ENCODE results near the gene MARCHF5.
"Not testable (repeated sequence)": the region's sequence is repeated elsewhere in the genome, so short reads cannot be mapped to it uniquely, and the experiment has no call there.

The MARCHF5 gene

DNA sequence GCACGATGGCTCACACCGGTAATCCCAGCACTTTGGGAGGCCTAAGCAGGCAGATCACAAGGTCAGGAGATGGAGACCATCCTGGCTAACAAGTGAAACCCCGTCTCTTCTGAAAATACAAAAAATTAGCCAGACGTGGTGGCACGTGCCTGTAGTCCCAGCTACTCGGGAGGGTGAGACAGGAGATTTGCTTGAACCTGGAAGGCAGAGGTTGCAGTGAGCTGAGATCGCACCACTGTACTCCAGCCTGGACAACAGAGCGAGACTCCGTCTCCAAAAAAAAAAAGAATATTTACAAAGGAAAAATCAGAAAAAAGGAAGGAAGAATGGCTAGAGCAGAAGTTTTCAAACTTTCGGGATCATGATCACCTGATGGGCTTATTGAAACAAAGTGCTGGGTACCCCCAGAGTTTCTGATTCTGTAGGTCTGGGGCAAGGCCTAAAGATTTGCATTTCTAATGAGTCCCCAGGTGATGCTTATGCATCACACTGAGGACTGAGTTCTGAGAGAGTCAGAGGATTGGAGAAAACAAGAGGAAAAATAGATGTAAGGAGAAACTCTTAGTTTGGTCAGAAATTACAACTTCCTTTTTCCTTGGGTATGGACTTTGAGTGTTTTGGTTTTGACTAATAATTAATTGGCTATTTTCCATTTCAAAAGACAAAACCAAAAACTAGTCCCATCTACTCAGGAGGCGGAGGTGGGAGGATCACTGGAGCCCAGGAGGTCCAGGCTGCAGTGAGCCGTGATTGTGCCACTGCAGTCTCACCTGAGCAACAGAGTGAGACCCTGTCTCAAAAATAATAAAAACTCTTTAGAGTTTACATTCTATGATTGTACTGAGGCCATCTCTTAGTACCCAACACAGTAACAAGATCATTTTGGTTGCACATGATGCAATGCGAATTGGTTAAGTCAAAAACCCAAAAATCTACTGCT is 14.4 kb downstream of the MARCHF5 start:
- DNase-seq (ENCODE audit: low spot score): no peak

DNA sequence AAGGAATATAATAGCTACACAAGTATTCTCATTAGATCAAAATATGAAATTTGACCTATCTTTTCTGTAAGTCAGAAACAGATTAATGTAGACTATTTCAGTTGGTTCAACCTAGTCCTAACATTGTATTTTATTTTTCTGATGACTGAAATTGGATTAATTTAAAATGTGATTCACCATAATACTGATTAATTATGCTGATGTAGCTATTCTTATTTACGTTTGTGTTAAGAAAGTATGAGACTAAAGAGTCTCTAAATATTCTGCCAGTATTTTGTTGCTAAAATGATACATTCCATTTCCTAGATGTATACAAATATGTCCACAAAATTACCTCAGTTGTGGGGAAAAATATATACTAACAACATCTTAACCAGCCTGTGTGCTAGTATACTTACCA is 18.3 kb downstream of the MARCHF5 start:
- DNase-seq (ENCODE audit: low spot score): no peak

DNA sequence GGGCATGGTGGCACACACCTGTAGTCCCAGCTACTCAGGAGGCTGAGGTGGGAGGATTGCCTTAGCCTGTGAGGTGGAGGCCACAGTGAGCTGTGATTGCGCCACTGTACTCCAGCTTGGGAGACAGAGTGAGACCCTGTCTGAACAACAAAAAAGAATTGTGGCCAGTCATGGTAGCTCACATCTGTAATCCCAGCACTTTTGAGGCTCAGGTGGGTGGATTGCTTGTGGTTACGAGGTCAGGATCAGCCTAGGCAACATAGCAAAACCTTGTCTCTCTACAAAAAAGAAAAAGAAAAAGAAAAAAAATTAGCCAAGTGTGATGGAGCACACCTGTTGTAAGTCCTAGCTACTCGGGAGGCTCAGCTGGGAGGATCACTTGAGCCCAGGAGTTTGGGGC is 22.8 kb downstream of the MARCHF5 start:
- no peak for DNase-seq (ENCODE audit: low spot score)

- no peak for DNase-seq (ENCODE audit: low spot score)
Measured at GRCh38 chr10:92316610-92317009, 25.6 kb downstream of the MARCHF5 start.

DNA sequence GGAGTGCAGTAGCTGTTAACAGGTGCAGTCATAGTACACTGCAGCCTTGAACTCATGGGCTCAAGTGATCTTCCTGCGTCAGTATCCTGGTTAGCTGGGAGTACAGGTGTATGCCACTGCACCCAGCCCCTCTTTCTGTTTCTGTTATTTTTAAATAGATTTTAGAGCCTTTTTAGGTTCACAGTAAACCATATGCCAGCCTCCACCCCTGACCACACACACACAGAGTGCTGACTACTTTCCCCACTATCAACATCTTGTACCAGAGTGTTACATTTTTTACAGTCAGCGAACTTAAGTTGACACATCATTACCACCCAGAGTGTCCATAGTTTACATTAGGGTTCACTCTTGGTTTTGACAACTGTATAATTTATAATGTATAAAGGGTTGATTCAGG is 32.1 kb downstream of the MARCHF5 start:
- DNase-seq (ENCODE audit: low spot score): no peak

GRCh38 chr10:92327445-92328433 is 36.8 kb downstream of the MARCHF5 start:
- DNase-seq (ENCODE audit: low spot score): no peak

GRCh38 chr10:92328993-92329392 is 38.0 kb downstream of the MARCHF5 start:
- no peak for DNase-seq (ENCODE audit: low spot score)

DNA sequence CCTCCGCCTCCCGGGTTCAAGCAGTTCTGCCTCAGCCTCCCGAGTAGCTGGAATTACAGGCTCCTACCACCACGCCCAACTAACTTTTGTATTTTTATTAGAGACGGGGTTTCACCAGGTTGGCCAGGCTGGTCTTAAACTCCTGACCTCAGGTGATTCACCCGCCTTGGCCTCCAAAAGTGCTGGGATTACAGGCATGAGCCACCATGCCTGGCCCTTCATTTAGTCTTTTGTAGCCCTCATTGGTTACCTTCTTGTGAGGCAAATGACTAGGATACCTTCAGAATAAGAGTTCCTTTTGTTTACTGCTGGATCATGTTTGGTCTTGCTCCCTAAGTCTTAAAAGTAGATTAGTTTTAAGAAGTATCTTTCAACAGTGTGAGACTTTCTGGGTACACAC is 39.0 kb downstream of the MARCHF5 start:
- not testable (repeated sequence) for DNase-seq (ENCODE audit: low spot score)

DNA sequence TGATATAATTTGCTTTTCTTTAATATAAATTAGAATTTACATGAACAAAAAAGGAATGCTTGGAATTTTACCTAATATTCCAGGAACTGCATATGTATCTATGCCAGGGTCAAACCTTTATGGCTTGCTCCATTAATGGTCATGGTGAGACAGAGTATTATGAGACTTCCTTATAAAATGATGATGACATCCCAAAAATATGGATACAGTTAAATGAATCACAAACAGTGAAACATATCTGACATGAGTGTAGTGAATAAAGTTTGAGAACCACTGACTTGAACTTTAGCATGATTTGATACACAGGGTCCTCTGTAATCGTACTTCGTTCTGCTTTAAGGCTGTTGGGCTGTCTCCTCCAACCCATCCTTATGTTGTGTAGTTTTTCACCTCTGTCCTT is 51.8 kb downstream of the MARCHF5 start:
- no peak for DNase-seq (ENCODE audit: low spot score)

- DNase-seq (ENCODE audit: low spot score): not testable (repeated sequence)
Measured at GRCh38 chr10:92345575-92345974, 54.6 kb downstream of the MARCHF5 start.

GRCh38 chr10:92347035-92347676 is 56.2 kb downstream of the MARCHF5 start:
- DNase-seq (ENCODE audit: low spot score): not testable (repeated sequence)

DNA sequence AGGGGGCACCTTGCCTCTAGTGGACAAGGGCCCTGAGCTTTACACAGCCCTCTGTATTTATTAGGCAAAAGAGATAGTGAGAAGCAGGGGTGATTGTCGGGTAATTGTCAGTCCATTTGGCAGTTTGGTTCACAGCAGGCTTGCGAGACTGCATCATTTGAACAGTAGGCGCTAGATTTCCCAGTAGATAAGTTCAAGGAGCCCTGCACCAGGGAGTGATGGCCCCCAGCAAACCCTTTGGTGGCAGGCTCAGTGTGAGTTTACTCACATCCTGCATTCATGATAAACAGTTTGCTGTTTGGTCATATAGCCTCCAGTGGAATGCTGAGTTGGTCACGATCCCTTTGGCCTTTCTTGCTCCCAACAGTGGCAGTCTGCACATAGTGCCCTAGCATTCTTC is 59.4 kb downstream of the MARCHF5 start:
- DNase-seq (ENCODE audit: low spot score): no peak

DNA sequence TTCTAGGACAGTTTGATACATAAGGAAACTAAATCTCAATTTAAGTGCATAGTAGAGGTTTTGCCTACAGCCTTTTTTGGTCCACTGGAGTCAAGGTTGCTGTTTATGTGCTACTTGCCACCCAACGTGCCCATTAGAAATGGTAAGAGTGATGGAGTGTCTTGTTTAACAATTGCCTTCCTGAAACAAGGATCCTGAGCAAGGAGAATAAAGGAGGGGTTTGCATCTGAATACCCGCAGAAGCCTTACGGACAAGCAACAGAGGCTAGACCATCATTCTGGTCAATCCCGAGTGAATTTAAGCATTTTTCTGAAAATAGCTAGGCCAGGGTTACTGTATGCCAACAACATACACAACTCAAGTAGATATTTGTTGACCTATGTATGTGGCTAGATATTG is 63.6 kb downstream of the MARCHF5 start:
- DNase-seq (ENCODE audit: low spot score): no peak

- DNase-seq (ENCODE audit: low spot score): no peak
Measured at GRCh38 chr10:92356041-92356440, 65.1 kb downstream of the MARCHF5 start.

DNA sequence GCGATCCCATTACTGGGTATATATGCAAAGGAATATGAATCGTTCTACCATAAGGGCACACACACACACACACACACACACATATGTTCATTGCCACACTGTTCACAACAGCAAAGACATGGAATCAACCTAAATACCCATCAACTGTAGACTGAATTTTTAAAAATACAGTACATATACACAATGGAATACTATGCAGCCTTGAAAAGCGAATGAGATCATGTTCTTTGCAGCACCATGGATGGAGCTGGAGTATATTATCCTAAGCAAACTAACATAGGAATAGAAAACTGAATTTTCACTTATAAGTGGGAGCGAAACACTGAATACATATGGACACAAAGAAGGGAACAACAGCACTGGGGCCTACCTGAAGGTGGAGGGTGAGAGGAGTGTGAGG is 72.5 kb downstream of the MARCHF5 start:
- no peak for DNase-seq (ENCODE audit: low spot score)

DNA sequence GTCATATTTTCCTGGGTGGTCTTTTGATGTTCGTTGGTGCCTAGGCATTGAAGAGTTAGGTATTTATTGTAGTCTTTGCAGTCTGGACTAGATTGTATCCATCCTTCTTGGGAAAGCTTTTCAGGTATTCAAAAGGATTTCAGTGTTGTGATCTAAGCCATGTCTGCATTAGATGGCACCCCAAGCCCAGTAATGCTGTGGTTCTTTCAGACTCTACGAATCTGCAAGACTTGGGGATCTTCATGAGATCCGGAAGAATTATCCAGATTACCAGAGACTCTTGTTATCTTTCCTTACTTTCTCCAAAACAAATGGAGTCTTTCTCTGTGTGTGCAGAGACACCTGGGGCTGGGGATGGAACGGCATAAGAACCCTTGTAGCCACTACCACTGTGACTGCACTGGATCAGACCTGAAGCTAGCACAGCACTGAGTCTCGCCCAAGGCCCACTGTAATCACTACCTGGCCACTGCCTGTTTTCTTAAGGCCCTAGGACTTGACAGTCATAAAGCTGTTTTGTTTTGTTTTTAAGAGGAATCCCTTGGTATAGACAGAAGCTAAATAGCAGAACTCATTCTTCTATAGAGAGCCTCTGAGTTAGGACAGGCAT is 75.5 kb downstream of the MARCHF5 start:
- DNase-seq (ENCODE audit: low spot score): no peak

- no peak for DNase-seq (ENCODE audit: low spot score)
Measured at GRCh38 chr10:92377962-92378361, 87.0 kb downstream of the MARCHF5 start.

GRCh38 chr10:92381543-92381954 is 90.6 kb downstream of the MARCHF5 start:
- DNase-seq (ENCODE audit: low spot score): no peak

DNA sequence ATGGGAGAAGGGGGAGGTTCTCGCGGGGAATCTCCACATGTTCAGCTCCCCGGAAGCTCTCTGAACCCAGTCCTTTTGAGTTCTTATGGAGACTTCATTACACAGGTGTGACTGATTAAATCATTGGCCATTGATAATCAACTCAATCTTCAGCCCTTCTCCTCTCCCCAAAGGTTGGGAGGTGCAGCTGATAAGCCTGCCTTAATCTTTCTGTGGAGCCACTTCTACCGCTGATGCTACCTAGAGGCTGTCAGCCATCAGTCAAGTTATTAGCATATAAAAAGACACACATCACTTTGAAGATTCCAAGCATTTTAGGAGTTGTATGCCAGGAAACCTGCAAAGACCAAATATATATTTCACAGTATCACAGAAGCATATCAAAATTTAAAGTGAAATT is 91.7 kb downstream of the MARCHF5 start:
- no peak for DNase-seq (ENCODE audit: low spot score)

GRCh38 chr10:92384741-92385140 is 93.8 kb downstream of the MARCHF5 start:
- DNase-seq (ENCODE audit: low spot score): no peak

GRCh38 chr10:92385831-92386230 is 94.9 kb downstream of the MARCHF5 start:
- no peak for DNase-seq (ENCODE audit: low spot score)
